ENCODE results near the gene IFNGR1. TPM values are rescaled to one million over a fixed set of nuclear protein-coding genes. Genes with fewer than 3 reads are reported as not detected.
"Not testable (repeated sequence)": the region's sequence is repeated elsewhere in the genome, so short reads cannot be mapped to it uniquely, and the experiment has no call there.

The IFNGR1 gene
- polyA plus RNA-seq (ENCODE audit: insufficient read length): 48.9 TPM

DNA sequence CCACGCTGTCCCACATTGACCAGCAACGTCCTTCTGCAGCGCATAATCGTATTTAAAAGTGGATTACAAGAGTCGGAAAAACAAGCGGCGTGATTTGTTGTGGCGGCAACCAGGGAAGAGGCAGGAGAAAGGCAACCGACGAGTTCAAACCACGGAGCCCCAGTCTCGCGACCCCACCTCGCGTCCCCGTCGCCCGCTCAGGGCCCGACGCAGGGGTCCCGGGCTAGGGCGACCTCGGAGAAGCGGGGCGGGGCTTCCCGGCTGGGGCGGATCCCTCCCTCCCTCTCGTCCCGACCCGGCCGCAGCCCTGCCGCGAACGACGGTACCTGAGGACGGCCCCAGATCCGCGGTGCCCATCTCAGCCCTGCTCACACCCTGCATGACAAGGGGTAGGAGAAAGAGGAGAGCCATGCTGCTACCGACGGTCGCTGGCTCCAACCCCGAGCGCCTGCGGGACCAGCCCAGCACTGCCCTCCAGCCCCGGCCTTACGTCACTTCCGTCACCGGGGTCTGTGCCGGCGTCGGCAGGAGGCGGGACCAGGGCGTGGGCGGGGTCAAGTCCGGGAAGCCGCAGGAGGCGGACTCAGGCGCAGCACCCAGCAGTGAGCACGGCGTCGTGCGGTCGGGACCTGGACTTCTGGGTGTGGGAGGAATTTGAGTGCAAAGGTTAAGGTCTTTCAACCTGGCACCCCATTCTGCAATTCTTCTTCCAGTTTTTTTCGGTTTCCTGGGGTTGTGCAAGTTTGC, at the start of gene IFNGR1:
TSS of gene IFNGR1 (minus strand) at position 469 of the 747 bp plus-strand sequence. CDS start at position 411, 58 bp downstream.
- DNase-seq: peak; percentile 97

DNA sequence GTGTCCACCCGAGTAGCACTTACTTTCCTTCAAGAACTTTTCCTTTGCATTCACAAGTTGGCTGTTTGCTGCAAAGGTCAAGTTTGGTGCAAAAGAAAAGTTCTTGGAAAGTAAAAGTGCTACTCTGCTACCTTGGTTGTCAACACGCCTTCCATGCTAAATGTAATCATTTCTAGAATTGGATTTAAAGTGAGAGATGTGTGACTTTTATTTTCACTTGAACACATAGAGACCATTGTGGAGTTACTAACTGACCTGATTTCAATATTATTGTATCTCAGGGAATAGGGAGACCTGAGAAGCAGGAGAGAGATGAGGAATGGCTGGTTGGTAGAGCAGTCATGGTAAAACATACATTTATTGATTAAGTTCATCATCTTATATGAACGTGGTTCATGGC, 49.7 kb upstream of the IFNGR1 start:
- no peak for DNase-seq

DNA sequence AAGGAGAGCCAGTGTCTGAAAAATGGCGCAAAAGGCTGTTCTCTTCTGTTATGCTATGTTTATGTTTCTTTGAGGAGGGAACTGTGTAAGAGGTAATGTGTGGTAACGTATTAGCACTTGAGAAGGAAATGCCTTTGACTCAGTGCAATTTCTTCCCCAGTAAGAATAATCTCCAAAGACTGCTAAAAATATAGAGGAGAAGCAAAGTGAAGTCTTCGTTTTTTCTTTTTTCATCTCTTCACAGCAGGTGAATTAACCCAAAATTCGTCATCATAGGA, 47.1 kb upstream of the IFNGR1 start:
- DNase-seq: no peak

DNA sequence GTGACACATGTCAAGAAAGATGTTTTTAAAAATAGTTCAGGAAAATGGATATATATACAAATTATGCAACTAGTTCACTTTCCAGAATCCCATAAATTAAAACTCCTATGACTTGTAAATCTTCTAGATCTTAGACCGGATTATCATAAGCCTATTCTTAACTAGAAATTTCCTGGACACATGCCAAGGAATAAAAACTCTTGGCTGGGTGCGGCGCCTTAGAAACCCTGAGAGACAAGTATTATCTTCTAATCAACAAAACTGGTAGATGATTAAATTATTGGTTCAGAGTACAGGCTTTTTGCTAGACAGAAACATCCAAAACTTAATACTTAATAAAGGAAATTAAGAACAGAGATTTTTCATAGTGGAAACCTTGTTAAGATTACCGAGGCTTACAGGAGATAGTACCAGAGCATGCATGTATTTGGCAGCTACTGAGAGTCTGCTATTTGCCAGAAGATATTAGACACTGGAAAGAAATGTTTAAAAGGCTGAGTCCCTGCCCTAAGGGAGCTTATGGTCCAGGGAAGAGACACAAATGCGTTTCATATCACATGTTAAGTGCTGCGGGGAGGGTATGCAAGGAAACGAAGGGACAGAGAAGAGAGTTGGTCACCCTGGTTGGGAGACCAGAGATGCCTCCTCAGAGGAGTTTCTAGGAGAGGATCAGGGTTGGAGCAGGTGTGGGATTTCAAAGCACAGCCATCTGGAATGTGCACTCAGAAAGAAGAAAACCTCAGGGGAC, 46.5 kb upstream of the IFNGR1 start:
- DNase-seq: no peak

DNA sequence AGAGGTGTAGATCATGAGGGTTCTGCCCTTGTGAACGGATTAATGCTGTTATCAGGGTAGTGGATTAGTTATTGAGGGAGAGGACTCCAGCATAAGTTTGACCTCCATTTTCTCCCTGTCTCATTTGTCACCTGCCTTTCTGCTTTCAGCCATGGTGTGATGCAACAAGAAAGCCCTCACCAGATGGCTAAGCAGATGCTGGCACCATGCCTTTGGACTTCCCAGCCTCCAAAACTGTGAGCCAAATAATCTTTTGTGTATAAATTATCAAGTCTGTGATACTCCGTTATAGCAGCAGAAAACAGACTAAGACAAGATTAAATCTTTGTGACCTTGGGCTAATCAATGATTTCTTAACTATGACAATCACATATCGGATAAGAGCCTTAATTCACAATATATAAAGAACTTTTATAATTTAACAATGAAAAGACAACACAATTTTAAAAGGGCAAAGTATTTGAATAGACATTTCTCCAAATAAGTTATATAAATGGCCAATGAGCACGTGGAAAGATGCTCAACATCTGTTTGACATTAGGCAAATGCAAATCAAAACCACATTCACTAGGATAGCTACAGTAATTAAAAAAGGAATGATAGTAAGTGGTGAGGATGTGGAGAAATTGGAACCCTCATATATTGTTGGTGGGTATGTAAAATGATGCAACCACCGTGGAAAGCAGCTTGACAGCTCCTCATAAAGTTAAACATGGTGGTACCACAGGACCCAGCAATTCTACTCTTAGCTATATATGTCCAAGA, 45.3 kb upstream of the IFNGR1 start:
- no peak for DNase-seq

DNA sequence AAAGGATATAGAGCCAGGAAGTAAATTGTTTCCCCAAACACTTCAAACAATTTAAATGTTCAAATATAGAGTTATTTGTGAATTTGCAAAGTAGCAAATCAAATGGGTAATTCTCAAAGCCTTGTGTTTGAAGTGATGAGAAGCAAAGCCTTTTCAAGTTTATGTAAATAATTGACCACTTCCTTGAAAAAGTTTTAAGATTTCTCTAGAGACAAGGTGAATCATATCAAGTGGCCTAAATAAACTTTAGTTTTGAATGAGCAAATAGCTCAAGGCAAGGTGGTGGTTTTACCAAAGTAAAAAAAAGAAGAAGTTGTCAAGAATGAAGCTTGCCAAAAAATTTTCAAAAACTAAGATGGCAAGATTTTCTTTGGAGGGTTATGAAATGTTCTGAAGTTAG, 42.6 kb upstream of the IFNGR1 start:
- no peak for DNase-seq

DNA sequence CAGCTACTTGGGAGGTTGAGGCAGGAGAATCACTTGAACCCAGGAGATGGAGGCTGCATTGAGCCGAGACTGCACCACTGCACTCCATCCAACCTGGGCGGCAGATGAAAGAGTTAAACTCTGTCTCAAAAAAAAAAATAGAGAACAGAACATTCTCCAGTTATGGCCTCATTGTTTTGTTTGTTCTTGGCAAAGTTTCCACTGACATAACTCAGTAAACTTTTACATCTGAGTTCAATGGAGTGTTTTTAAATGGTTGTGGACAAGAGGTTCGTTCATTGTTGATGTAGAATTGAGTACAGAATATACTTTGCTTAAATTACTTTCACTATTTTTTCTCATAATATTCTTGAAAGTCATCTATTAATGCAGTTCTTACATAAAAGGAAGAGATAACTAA, 42.2 kb upstream of the IFNGR1 start:
- DNase-seq: no peak

DNA sequence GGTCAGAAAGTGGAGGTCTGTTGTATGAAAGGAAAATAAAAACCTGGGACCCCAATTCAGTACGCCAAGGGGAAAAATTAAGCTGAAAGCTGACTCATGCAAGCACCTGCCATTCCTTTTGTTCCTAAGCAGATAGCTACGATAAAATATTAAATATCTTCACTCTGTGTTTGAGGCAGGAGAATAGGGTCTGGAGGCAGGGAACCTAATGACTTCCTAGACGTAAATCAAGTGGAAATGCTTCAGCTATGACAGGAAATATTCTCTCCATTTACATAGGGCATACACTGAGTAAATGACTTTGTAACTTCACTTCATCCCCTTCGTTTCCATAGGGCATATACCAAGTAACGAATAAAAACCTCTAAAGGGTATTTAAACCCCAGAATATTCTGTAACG, 41.0 kb upstream of the IFNGR1 start:
- DNase-seq: no peak

GRCh38 chr6:137259349-137259748, 40.2 kb upstream of the IFNGR1 start:
- no peak for DNase-seq

- no peak for DNase-seq
Observed at GRCh38 chr6:137258170-137258569, 39.0 kb upstream of the IFNGR1 start.

- DNase-seq: no peak
Observed at GRCh38 chr6:137256350-137257103, 37.3 kb upstream of the IFNGR1 start.

DNA sequence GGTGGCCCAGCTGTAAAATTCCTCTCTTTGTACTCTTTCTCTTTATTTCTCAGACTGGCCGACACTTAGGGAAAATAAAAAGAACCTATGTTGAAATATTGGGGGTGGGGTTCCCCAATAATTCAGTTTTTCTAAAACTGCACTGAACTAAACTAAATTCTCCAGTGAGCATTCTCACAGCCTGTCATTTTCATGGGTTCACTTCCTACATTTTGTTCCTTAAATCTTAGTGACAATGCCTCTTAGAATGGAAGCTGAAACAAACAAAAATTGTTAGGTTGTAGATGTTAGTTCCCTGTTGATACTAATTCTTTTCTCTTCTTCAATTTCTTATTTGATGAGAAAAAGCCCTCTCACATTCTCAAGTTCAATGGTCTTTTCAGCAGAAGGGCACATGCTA, 35.8 kb upstream of the IFNGR1 start:
- no peak for DNase-seq

DNA sequence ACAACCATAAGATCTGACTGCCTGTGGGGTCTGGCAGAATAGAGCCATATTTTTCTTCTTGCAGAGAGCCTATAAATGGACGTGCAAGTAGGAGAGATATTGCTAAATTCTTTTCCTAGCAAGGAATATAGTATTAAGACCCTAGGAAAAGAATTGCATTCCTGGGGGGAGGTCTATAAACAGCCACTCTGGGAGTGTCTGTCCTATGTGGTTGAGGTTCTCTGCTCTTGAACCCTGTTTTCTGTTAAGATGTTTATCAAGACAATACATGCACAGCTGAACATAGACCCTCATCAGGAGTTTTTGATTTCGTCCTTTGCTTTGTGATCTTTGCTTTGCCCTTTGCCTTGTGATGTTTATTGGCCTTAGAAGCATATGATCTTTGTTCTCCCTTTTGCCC, 35.2 kb upstream of the IFNGR1 start:
- not testable (repeated sequence) for DNase-seq

GRCh38 chr6:137248702-137249101, 29.5 kb upstream of the IFNGR1 start:
- DNase-seq: no peak

- no peak for DNase-seq
Observed at GRCh38 chr6:137247724-137248123, 28.5 kb upstream of the IFNGR1 start.

DNA sequence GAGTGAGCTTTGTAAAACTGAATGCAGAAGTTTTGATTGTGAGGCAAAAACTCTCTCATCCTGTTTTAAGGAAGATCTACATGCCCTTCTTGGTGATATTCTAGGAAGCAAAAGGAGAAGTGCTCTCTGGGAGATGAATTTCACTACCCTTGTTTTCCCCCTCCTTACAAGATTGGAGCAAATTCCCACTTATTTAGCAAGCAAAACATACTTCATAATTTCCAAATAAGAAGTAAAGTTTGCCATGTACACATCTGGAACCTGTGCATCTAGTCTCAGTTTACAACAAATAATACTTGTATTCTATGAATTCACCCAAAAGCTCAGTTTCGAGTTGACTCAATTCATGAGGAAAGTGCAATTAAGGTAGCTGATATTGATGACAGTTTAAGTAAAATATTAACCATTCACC, 27.6 kb upstream of the IFNGR1 start:
- DNase-seq: no peak

DNA sequence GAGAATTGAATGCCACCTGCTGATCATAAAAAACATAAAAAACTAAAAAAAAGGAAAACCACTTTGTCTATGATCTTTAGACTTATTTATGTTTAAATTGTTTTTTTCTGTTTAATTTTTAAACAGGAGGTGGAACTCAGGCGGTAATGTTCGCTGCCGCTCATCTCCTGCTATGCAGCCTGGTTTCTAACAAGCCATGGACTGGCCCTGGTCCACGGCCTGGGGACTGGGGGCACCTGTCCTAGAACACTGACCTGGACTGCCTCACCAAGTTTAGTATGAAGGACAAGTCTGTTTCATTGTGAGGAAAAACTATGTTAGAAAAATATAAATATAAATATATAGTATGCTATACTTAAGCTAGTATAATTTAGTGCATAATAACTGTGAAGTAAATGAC, 27.0 kb upstream of the IFNGR1 start:
- DNase-seq: no peak

DNA sequence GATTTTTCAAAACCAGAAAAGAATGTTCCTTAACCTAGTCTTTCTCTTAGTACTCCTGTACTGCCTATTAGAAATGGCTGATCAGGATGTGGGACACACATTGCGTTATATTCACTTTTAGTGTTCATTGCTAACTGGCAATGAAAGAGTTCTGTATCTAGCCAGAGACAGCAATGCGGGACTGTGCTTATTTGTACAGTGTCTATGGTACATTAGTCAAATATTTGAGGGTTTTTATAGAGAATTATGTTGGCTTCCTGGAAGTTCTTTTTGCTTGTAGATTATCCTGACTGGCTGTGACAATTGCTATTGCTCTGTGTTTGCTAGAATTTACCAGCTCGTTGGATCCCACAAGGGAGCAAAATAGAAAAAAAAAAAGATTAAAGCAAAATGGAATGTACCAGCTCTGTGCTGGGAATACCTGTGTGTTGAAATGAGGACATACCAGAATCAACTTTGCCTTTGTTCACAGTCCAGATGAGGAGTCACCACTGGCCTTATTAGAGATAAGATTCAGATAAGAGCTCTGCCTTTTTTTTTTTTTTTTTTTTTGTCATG, 22.4 kb upstream of the IFNGR1 start:
- DNase-seq: no peak

- DNase-seq: no peak
Observed at GRCh38 chr6:137240168-137240567, 21.0 kb upstream of the IFNGR1 start.

- no peak for DNase-seq
Observed at GRCh38 chr6:137237413-137238170, 18.4 kb upstream of the IFNGR1 start.

GRCh38 chr6:137236581-137237355, 17.6 kb upstream of the IFNGR1 start:
- no peak for DNase-seq
